NCI-H2029 (cell line): Measurements from ENCODE around the gene LNX2.
A peak's percentile ranks its signal among the peaks of the same experiment; 100 is the strongest.

Experiments
- DNase-seq: peaks from one replicate; lab custom pipeline; 2025; lab: John Stamatoyannopoulos, UW

LNX2 gene

GRCh38 chr13:27559719-27560118, 60.6 kb downstream of the LNX2 start:
- no peak for DNase-seq

- no peak for DNase-seq
These were observed 64.2 kb downstream of the LNX2 start for GRCh38 chr13:27556109-27556508.

- no peak for DNase-seq
These were observed 68.8 kb downstream of the LNX2 start for GRCh38 chr13:27551562-27551961.

- DNase-seq = peak; percentile 38
These were observed 70.8 kb downstream of the LNX2 start for GRCh38 chr13:27549406-27549981.

- DNase-seq = no peak
These were observed 78.1 kb downstream of the LNX2 start for GRCh38 chr13:27542220-27542619.

- no peak for DNase-seq
These were observed 78.9 kb downstream of the LNX2 start for GRCh38 chr13:27541386-27541785.

- no peak for DNase-seq
These were observed 83.8 kb downstream of the LNX2 start for GRCh38 chr13:27536361-27537101.

- no peak for DNase-seq
These were observed 84.8 kb downstream of the LNX2 start for GRCh38 chr13:27535546-27535945.

- DNase-seq = no peak
These were observed 85.3 kb downstream of the LNX2 start for GRCh38 chr13:27534981-27535380.

- DNase-seq = no peak
These were observed 86.0 kb downstream of the LNX2 start for GRCh38 chr13:27534108-27534980.

GRCh38 chr13:27533155-27533643, 87.1 kb downstream of the LNX2 start:
- DNase-seq = peak; percentile 41

GRCh38 chr13:27528908-27529307, 91.4 kb downstream of the LNX2 start:
- DNase-seq = no peak

- no peak for DNase-seq
These were observed 93.8 kb downstream of the LNX2 start for GRCh38 chr13:27526516-27526915.

GRCh38 chr13:27524981-27525975, 95.1 kb downstream of the LNX2 start:
- DNase-seq = no peak

- no peak for DNase-seq
These were observed 96.8 kb downstream of the LNX2 start for GRCh38 chr13:27523346-27524073.

- no peak for DNase-seq
These were observed 97.5 kb downstream of the LNX2 start for GRCh38 chr13:27522847-27523246.

GRCh38 chr13:27516103-27516502, 104.2 kb downstream of the LNX2 start:
- no peak for DNase-seq

- DNase-seq = no peak
These were observed 110.2 kb downstream of the LNX2 start for GRCh38 chr13:27510082-27510481.

GRCh38 chr13:27508802-27509201, 111.5 kb downstream of the LNX2 start:
- DNase-seq = no peak

- DNase-seq = no peak
These were observed 114.5 kb downstream of the LNX2 start for GRCh38 chr13:27505792-27506191.

GRCh38 chr13:27504868-27505194, 115.5 kb downstream of the LNX2 start:
- no peak for DNase-seq
